GM19397 (cell line): ENCODE measurements around the gene HEYL.
A peak's percentile ranks its signal among the peaks of the same experiment; 100 is the strongest.

Experiments used
- ATAC-seq: cut with Tn5 transposase; IDR thresholded peaks from one replicate; pipeline ENCODE4 v1.9.1; 2021; ENCODE audit warnings: mild to moderate bottlenecking, moderate library complexity; ENCODE audit not compliant: unreplicated experiment

Gene HEYL

GRCh38 chr1:39668111-39668510, 28.7 kb upstream of the HEYL start:
- ATAC-seq: no peak

GRCh38 chr1:39666772-39667171, 27.3 kb upstream of the HEYL start:
- ATAC-seq: peak; percentile 76

DNA sequence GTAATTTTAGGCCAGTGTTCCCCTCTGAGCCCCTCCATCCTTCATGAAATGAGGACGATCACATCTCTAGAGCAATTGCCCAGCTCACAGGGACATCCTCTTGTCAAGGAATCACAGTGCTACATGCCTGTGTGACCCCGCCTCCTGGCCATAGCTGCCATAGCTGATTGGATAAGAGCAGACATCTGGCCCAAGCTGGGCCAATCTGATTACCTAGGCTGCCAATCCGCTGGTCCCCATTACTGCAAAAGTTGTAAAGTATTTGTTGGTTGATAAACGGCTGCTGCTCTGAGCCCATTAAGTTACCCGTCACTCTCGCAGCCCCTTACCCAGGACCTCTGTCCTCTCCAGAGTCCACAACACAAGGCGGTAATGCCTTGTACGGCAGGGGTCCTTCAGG, 24.1 kb upstream of the HEYL start:
- ATAC-seq: no peak

DNA sequence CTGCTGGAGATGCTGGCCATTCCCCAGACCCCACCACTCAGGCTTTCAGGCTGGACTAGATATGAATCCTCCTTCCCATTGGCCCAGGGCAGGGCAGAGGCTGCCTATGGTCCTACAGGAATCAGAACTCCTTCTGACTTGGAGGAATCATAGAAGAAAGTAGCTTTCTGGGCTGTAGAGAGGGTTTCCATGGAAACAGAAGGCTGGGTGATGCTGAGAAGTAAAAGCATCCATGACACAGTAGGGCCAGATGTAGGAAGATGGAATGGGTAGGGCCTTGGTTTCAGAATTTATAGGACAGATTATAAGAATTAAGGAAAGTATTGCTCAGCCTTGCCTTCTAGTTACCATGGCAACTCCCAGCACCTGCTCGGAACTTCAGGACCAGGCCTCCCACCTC, 23.4 kb upstream of the HEYL start:
- ATAC-seq: no peak

GRCh38 chr1:39659538-39659937, 20.1 kb upstream of the HEYL start:
- ATAC-seq: no peak

- ATAC-seq: no peak
Observed at GRCh38 chr1:39659110-39659509, 19.7 kb upstream of the HEYL start.

DNA sequence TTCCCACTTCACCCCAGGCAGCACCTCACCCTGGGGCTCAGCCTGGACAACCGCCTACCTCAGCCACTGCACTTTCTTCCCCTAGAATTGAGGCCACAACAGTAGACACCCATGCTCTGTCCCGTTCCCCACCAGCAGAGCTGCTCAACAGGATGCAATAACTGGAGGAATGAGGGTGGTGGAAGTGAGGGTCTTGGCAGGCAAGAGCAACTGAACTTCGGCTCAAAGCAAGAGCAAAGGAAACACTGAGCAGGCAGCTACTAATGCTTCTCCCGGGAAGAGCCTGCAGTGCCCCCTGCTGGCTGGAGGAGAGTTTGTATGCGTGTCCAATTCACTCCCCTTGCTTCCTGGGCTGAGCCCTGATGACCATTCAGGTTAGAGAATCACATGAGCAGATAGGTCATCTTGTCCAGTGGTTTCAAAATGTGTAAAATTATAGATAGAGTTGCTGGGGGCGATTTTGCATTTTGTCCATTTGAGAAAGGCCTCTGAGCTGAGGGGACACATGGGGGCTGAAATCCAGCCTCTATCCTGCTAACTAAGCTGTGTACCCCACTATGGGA, 18.6 kb upstream of the HEYL start:
- ATAC-seq: no peak

GRCh38 chr1:39657402-39657801, 18.0 kb upstream of the HEYL start:
- no peak for ATAC-seq

DNA sequence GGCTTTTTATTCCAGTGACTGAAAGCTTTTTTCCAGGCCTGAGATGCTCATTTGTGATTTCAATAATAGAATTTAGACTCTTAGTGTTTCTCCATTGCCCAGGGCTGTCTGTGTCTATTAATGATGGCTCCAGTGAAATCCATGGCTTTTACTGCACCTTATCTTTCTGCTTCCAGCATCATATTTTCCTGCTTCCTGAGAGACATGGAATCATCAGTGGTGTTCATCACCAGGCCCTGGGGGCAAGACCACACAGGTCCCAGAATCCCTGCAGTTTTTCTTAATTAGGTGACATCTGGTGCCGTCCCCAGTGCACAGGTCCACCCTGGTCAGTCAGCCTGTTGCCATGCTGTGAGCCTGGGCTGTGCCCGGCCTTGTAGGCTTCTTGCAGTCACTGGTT, 16.9 kb upstream of the HEYL start:
- ATAC-seq: no peak

GRCh38 chr1:39655578-39656268, 16.3 kb upstream of the HEYL start:
- ATAC-seq: no peak

- no peak for ATAC-seq
Observed at GRCh38 chr1:39654291-39654690, 14.8 kb upstream of the HEYL start.

GRCh38 chr1:39653546-39654031, 14.1 kb upstream of the HEYL start:
- no peak for ATAC-seq

GRCh38 chr1:39652554-39652953, 13.1 kb upstream of the HEYL start:
- ATAC-seq: no peak

GRCh38 chr1:39652105-39652504, 12.7 kb upstream of the HEYL start:
- no peak for ATAC-seq

DNA sequence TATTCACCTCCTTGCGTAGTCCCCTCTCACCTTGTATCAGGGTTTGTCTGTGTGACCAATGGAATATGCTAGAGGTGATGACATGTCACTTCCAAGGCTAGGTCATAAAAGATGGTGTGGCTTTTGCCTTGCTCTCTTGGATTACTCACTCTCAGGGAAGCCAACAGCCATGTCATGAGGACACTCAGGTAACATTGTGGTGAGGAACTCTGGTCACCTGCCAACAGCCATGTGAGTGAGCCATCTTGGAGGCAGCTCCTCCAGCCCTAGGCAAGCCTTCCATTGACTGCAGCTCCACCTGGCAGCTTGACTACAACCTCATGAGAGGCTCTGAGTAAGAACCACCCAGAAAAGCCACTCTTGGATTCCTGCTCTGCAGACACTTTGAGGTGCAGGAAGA, 11.0 kb upstream of the HEYL start:
- no peak for ATAC-seq

DNA sequence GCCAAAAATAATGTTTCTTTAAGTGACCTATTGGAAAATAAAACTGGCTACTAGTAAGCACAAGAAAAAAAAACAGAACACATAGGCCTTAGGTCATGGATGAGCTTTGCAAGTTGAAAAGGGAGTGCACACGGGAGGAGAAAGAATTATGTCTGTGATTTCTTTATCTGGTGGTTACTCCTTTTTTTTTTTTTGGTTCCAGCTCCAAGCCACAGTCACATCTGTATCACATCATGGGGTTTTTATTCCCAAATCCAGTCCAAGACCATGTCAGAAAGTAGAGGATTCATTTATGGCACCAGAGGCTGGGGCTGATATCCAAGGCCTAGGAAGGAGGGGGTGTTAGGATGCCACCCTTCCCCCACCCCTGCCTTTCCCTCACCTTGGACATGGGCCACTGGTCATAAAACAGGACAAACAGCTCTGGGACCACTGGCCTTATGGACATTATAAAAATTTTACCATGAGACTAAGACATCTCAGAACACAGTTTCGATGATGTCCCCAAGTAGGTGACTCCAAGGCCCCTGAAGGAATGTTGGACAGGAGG, 10.3 kb upstream of the HEYL start:
- ATAC-seq: no peak

- no peak for ATAC-seq
Observed at GRCh38 chr1:39648496-39648895, 9.1 kb upstream of the HEYL start.

GRCh38 chr1:39647247-39647646, 7.8 kb upstream of the HEYL start:
- no peak for ATAC-seq

GRCh38 chr1:39646232-39647081, 7.0 kb upstream of the HEYL start:
- no peak for ATAC-seq

GRCh38 chr1:39645411-39646043, 6.1 kb upstream of the HEYL start:
- no peak for ATAC-seq

DNA sequence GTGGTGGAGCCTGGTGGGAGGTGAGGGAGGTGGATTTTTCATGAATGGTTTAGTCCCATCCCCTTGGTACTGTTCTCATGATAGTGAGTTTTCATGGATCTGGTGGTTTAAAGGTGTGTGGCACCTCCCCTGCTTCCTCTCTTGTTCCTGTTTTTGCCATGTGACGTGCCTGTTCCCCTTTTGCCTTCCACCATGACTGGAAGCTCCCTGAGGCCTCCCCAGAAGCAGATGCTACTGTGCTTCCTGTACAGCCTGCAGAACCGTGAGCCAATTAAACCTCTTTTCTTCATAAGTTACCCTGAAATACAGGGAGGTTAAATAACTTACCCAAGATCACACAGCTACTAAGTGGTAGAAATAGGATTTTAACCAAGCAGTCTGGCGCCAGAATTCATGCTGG, 4.3 kb upstream of the HEYL start:
- no peak for ATAC-seq
